Raji (cell line): Measurements from ENCODE around the gene DPYSL5.

Experiments used
- POLR2A ChIP-seq: IDR thresholded peaks from 2 replicates; pipeline ENCODE4 v1.6.1; 2011; ENCODE audit warnings: low read depth, low read length, control low read depth; ENCODE audit not compliant: insufficient read depth

DPYSL5 gene

GRCh38 chr2:26847655-26848335 lies at the start of gene DPYSL5:
Gene DPYSL5 (plus strand): TSS chr2:26848132. CDS start chr2:26898500, 50,368 bp downstream.
- TF ChIP-seq POLR2A: no peak

GRCh38 chr2:26801328-26801727 lies 46.6 kb upstream of the DPYSL5 start:
- TF ChIP-seq POLR2A: no peak

GRCh38 chr2:26801796-26802195 lies 46.1 kb upstream of the DPYSL5 start:
- TF ChIP-seq POLR2A: no peak

GRCh38 chr2:26805241-26805676 lies 42.7 kb upstream of the DPYSL5 start:
- TF ChIP-seq POLR2A: no peak

- no peak for TF ChIP-seq POLR2A
Measured at GRCh38 chr2:26807788-26808460, 40.0 kb upstream of the DPYSL5 start.

- no peak for TF ChIP-seq POLR2A
Measured at GRCh38 chr2:26809211-26809610, 38.7 kb upstream of the DPYSL5 start.

- no peak for TF ChIP-seq POLR2A
Measured at GRCh38 chr2:26809876-26810577, 37.9 kb upstream of the DPYSL5 start.

- no peak for TF ChIP-seq POLR2A
Measured at GRCh38 chr2:26811261-26811660, 36.7 kb upstream of the DPYSL5 start.

- TF ChIP-seq POLR2A: no peak
Measured at GRCh38 chr2:26811791-26812694, 35.9 kb upstream of the DPYSL5 start.

GRCh38 chr2:26812731-26813130 lies 35.2 kb upstream of the DPYSL5 start:
- no peak for TF ChIP-seq POLR2A

GRCh38 chr2:26816893-26817292 lies 31.0 kb upstream of the DPYSL5 start:
- TF ChIP-seq POLR2A: no peak

- TF ChIP-seq POLR2A: no peak
Measured at GRCh38 chr2:26818255-26818654, 29.7 kb upstream of the DPYSL5 start.

GRCh38 chr2:26818972-26819371 lies 29.0 kb upstream of the DPYSL5 start:
- no peak for TF ChIP-seq POLR2A

- TF ChIP-seq POLR2A: no peak
Measured at GRCh38 chr2:26820932-26821331, 27.0 kb upstream of the DPYSL5 start.

GRCh38 chr2:26822877-26823276 lies 25.1 kb upstream of the DPYSL5 start:
- TF ChIP-seq POLR2A: no peak
